Activated naive CD4-positive, alpha-beta T cell treated with anti-CD3 and anti-CD28 coated beads for 36 hours (primary cell): ENCODE data around the gene CREB5. TPM values are rescaled to one million over a fixed set of nuclear protein-coding genes. Genes with fewer than 3 reads are reported as not detected.
"Not testable (repeated sequence)": the region's sequence is repeated elsewhere in the genome, so short reads cannot be mapped to it uniquely, and the experiment has no call there.

Experiments
- CTCF ChIA-PET: fragments of 350-600 bp; sonication (Branson Sonifier 250); formaldehyde crosslinking; loops from one replicate; lab custom pipeline; 2021; ENCODE audit warnings: antibody characterized with exemption; lab: Charles Lee
- DNase-seq: peaks from one replicate; pipeline ENCODE4 v3.0.0-alpha.2; 2020
- H3K27ac Mint-ChIP-seq: one replicate; pipeline ENCODE4 v1.8.0; 2021; ENCODE audit warnings: mild to moderate bottlenecking, mixed read lengths
- H3K27me3 Mint-ChIP-seq: one replicate; pipeline ENCODE4 v1.8.0; 2021; ENCODE audit warnings: low read depth, mixed read lengths
- H3K36me3 Mint-ChIP-seq: one replicate; pipeline ENCODE4 v1.8.0; 2021; ENCODE audit warnings: low read depth, mixed read lengths
- H3K4me1 Mint-ChIP-seq: one replicate; pipeline ENCODE4 v1.8.0; 2021; ENCODE audit warnings: low read depth, mixed read lengths
- H3K4me3 Mint-ChIP-seq: one replicate; pipeline ENCODE4 v1.8.0; 2021; ENCODE audit warnings: mild to moderate bottlenecking, moderate library complexity, mixed read lengths
- H3K9me3 Mint-ChIP-seq: one replicate; pipeline ENCODE4 v1.8.0; 2021; ENCODE audit warnings: mixed read lengths
- intact Hi-C: fragments of 100-400 bp; cut with micrococcal nuclease; formaldehyde crosslinking; loops from one replicate; pipeline ENCODE4 v1.15.1; 2023
- total RNA-seq, 2 experiments: library from RNA; stranded (reverse); gene quantifications; one replicate each; pipeline ENCODE4 v1.2.3, GENCODE V29; 2021

Gene CREB5
- total RNA-seq, 2 experiments from 2014 or later, result 0.30 to 0.48 TPM

GRCh38 chr7:28549998-28550397 lies 137.7 kb downstream of the CREB5 start:
- DNase-seq, result no peak
- H3K9me3 Mint-ChIP-seq, result peaks cover 4% of the 10 kb centered on the region
- peaks cover 13% of the 10 kb centered on the region for H3K27me3 Mint-ChIP-seq
- CTCF ChIA-PET, result no interaction called here
- no peaks in the 10 kb centered on the region for H3K36me3 Mint-ChIP-seq
- H3K4me1 Mint-ChIP-seq, result no peaks in the 10 kb centered on the region
- no peak overlapping the region for H3K4me3 Mint-ChIP-seq
- intact Hi-C loops, result no loop called here
- no peak overlapping the region for H3K27ac Mint-ChIP-seq

DNA sequence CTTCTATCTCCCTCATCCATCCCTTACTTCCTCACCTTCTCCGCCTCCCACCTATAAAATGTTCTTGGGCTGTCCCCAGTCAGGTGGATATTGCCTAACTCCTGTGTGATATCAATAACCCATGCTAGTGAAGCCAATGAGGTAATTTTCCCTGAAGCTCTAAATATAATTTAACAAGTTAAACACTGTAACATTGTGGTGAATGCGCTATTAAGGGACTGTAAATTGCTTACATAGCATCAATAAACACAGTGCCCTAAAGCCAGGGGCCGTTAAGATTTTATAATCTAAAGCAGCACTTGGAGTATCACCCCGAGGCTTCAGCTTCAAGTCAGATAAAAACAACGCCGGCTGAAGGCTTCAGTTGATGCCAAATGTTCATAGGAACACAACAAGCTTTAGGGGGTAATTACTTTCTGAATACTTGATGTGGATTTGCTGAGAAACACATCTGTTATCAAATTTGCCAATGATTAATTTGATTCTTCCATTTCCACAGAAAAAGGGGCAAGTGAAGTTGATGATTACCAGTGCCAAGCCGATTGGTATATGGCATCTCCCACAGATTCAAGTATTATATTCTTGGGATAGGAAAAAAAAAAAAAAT lies 138.4 kb downstream of the CREB5 start:
- Mint-ChIP-seq H3K9me3 (peaks cover 4% of the 10 kb centered on the region), H3K27ac (no peak overlapping the region), H3K4me1 (no peaks in the 10 kb centered on the region), H3K27me3 (peaks cover 10% of the 10 kb centered on the region), H3K36me3 (no peaks in the 10 kb centered on the region), H3K4me3 (no peak overlapping the region)
- CTCF ChIA-PET, result no interaction called here
- intact Hi-C loops, result no loop called here
- DNase-seq, result no peak

DNA sequence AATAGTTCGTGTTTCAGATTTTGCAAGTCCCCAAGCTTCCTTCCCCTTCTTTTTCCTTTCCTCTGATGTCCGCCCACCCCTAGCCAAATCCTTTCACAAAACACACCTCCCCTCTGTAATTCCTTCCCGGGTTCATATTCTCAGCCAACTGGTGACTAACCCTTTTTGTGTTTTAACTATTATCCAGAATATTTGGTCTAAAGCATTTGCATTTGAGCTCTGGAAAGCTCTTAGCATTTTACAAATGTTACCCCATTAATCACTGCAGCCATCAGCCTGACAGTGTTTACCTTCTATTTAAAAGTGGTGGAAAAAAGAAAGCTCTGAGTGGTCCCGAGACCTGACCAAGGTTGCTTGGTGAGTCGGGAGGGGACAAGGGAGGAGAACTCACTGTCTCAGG lies 139.0 kb downstream of the CREB5 start:
- intact Hi-C loops, result no loop called here
- H3K4me1 Mint-ChIP-seq, result no peaks in the 10 kb centered on the region
- no peak overlapping the region for H3K27ac Mint-ChIP-seq
- no peak overlapping the region for H3K4me3 Mint-ChIP-seq
- no peaks in the 10 kb centered on the region for H3K36me3 Mint-ChIP-seq
- CTCF ChIA-PET, result no interaction called here
- H3K27me3 Mint-ChIP-seq, result peaks cover 7% of the 10 kb centered on the region
- no peak for DNase-seq
- peaks cover 4% of the 10 kb centered on the region for H3K9me3 Mint-ChIP-seq

DNA sequence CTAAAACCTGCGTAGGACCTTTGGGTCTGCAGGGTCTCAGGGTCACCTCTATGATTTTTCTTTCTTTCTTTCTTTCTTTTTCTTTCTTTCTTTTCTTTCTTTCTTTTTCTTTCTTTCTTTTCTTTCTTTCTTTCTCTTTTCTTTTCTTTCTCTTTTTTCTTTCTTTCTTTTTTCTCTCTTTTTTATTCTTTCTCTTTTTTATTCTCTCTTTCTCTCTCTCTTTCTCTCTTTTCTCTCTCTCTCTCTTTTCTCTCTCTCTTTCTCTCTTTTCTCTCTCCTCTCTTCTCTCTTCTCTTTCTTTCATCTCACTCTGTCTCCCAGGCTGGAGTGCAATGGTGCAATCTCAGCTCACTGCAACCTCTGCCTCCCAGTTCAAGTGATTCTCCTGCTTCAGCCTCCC lies 139.4 kb downstream of the CREB5 start:
- CTCF ChIA-PET, DNase-seq, H3K4me1 Mint-ChIP-seq, H3K4me3 Mint-ChIP-seq, H3K27me3 Mint-ChIP-seq, H3K36me3 Mint-ChIP-seq, intact Hi-C loops, H3K9me3 Mint-ChIP-seq, H3K27ac Mint-ChIP-seq: not testable (repeated sequence)

DNA sequence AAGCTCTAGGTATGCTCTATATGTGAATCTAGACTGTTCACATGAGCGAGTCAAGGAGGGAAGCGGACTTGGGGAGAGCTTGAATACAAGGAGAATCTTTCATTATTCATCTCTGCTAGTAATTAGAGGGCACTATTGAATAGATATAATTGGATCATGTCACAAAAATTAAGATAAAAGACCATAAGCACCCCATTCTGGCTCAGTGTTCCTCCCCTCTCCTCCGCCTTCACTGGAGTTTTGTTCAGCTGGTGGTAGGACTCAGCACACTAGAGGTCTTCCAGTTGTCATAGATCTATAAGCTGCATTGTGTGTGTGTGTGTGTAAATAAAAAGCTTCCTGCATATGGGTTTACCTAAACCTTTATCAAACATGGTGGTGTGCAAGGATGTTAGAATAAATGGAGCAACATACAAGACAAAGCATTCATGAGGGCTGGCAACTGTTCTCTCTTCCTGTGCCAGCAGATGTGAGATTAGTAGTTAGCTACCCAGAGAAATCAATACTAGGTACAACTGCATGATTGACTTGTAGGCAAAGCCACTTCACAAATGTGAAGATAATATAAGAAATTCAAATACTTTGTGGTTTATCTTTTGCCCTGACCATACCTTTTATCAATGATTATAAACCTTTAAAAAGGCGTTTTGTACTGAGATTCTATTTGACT lies 142.6 kb downstream of the CREB5 start:
- Mint-ChIP-seq H3K4me1 (no peaks in the 10 kb centered on the region), H3K4me3 (no peak overlapping the region), H3K27ac (no peak overlapping the region), H3K9me3 (no peaks in the 10 kb centered on the region), H3K27me3 (peaks cover 10% of the 10 kb centered on the region), H3K36me3 (no peaks in the 10 kb centered on the region)
- DNase-seq, result no peak
- CTCF ChIA-PET, result no interaction called here
- intact Hi-C loops, result no loop called here

DNA sequence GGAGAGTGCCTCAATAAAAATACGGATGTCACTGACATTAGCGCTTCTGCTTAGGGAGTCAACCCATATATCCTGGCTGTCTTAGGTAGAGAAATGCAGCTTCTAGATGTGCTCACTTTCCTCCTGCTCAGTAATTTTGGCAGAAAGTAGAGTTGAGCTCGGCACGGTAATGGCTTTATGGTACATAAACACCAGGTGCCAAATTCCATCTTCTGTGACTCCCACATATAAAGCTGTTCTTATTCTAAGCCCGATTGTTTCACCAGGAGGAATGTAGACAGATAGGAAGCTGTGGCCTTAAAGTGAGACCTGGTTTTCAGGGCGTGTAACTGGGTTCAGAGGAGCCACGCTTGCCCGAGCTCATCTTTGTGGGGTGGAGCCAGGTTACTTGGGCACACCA lies 143.7 kb downstream of the CREB5 start:
- H3K36me3 Mint-ChIP-seq, result no peaks in the 10 kb centered on the region
- no peaks in the 10 kb centered on the region for H3K4me1 Mint-ChIP-seq
- H3K4me3 Mint-ChIP-seq, result no peak overlapping the region
- intact Hi-C loops, result no loop called here
- CTCF ChIA-PET, result no interaction called here
- no peak overlapping the region for H3K27ac Mint-ChIP-seq
- H3K9me3 Mint-ChIP-seq, result no peaks in the 10 kb centered on the region
- DNase-seq, result no peak
- H3K27me3 Mint-ChIP-seq, result peaks cover 8% of the 10 kb centered on the region

DNA sequence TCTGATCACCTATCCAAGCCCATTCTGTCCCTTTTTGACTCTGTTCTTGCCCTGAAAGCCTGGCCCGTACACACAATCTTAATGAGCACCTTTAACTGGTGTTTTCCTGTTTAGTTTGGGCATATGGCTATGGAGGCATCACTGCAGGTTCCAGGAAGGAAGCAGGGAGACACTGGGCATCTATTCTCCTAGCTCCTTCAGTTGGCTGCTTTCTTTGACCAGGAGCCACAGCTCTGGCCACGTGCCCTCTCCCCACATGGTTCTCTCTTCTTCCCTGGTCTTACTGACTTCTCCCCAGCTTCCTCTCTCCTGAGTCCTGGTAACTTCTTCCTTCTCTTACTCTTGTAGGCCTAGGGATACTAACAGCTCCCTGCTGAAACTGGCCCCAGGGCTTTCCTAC lies 144.4 kb downstream of the CREB5 start:
- H3K9me3 Mint-ChIP-seq, result no peaks in the 10 kb centered on the region
- H3K4me3 Mint-ChIP-seq, result no peak overlapping the region
- no peaks in the 10 kb centered on the region for H3K4me1 Mint-ChIP-seq
- CTCF ChIA-PET, result interaction anchor here (0.6 kb wide), 1 partner anchor 370 kb away, joined by 3 read pairs; no protein-coding TSS in a partner anchor
- no peak for DNase-seq
- peaks cover 5% of the 10 kb centered on the region for H3K27me3 Mint-ChIP-seq
- H3K27ac Mint-ChIP-seq, result no peak overlapping the region
- intact Hi-C loops, result no loop called here
- H3K36me3 Mint-ChIP-seq, result no peaks in the 10 kb centered on the region

DNA sequence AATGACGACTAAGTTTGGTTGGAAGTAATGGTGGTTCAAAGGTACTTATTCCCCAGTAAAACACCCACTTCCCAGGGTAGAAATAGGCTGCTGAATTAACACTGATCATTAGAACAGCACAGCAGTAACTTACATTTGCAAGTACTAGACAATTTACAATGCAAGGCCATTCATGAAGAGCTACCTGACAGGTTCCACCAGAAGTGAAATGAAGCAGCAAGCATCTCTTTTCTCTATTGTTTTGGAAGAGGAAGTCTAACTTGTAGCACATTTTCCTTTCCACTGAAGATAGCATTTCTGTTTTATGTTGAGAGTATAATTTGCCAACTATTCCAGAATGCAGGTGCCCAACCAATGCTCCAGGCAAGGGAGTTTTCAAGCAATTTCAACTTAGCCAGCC lies 145.9 kb downstream of the CREB5 start:
- no peak for DNase-seq
- no peaks in the 10 kb centered on the region for H3K36me3 Mint-ChIP-seq
- no peaks in the 10 kb centered on the region for H3K4me1 Mint-ChIP-seq
- H3K27ac Mint-ChIP-seq, result no peak overlapping the region
- H3K4me3 Mint-ChIP-seq, result no peak overlapping the region
- CTCF ChIA-PET, result no interaction called here
- peaks cover 5% of the 10 kb centered on the region for H3K27me3 Mint-ChIP-seq
- intact Hi-C loops, result no loop called here
- no peaks in the 10 kb centered on the region for H3K9me3 Mint-ChIP-seq

DNA sequence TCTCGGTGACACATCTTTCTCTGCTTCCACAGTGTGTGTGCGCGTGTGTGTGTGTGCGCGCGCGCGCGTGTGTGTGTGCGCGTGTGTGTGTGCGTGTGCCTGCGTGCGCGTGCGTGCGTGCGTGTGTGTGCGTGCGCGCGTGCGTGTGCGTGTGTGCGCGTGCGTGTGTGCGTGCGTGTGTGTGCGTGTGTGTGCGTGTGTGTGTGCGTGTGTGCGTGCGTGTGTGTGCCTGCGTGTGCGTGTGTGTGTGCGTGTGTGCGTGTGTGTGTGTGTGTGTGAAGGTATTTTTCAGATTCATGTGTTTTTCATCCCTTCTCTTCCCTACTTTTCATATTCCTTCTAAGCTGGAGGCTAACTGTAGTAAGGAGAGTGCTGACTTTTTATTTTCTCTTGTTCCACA lies 148.4 kb downstream of the CREB5 start:
- Mint-ChIP-seq H3K36me3 (no peaks in the 10 kb centered on the region), H3K27ac (no peak overlapping the region), H3K27me3 (peaks cover 9% of the 10 kb centered on the region), H3K9me3 (no peaks in the 10 kb centered on the region), H3K4me1 (no peaks in the 10 kb centered on the region), H3K4me3 (no peak overlapping the region)
- intact Hi-C loops, result no loop called here
- no peak for DNase-seq
- CTCF ChIA-PET, result no interaction called here

DNA sequence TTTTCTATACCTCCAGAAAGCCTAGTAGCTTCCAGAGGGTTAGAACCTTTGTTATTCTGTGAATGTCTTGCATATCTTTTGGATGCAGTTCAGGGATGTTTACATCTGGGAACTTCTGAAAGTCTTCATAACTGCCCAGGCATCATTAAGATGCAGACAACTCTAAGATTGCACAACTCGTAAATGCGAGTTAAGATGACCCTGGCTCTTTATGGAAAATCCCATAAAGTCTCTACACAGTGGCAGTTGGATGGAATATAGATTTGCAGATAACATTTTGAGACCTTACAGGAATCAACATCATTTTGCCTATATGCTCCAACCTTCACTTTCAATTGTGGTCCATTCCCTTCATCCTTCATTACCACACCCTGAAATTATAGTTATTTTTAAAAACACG lies 151.7 kb downstream of the CREB5 start:
- H3K27ac Mint-ChIP-seq, result no peak overlapping the region
- intact Hi-C loops, result no loop called here
- H3K36me3 Mint-ChIP-seq, result no peaks in the 10 kb centered on the region
- no peak for DNase-seq
- CTCF ChIA-PET, result no interaction called here
- no peaks in the 10 kb centered on the region for H3K9me3 Mint-ChIP-seq
- H3K4me1 Mint-ChIP-seq, result no peaks in the 10 kb centered on the region
- H3K27me3 Mint-ChIP-seq, result peaks cover 8% of the 10 kb centered on the region
- no peak overlapping the region for H3K4me3 Mint-ChIP-seq

- CTCF ChIA-PET, result interaction anchor here (1.4 kb wide), 1 partner anchor 10 kb away, joined by 4 read pairs; no protein-coding TSS in a partner anchor
- intact Hi-C loops, result no loop called here
- no peak overlapping the region for H3K4me3 Mint-ChIP-seq
- peaks cover 8% of the 10 kb centered on the region for H3K27me3 Mint-ChIP-seq
- H3K36me3 Mint-ChIP-seq, result no peaks in the 10 kb centered on the region
- no peaks in the 10 kb centered on the region for H3K9me3 Mint-ChIP-seq
- no peaks in the 10 kb centered on the region for H3K4me1 Mint-ChIP-seq
- no peak for DNase-seq
- H3K27ac Mint-ChIP-seq, result no peak overlapping the region
These were observed 152.5 kb downstream of the CREB5 start for GRCh38 chr7:28564755-28565374.

DNA sequence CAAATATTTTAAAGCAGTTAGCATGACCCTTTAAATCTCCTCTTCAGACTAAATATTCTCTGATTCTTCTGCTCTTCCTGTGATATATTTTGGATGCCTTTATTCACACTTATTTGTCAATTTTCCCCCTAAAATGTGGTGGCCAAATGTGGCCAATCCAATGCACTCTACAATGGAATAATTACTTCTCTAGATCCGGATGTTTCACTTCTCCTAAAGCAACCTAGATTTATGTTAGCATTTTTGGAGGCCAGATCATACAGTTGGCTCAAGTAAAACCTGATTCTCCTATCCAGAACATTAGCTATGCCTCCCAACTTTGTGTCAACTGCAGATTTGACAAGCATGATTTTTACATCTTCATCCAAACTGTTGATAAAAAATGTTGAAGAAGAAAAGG lies 153.7 kb downstream of the CREB5 start:
- H3K27me3 Mint-ChIP-seq, result peaks cover 10% of the 10 kb centered on the region
- intact Hi-C loops, result no loop called here
- H3K27ac Mint-ChIP-seq, result no peak overlapping the region
- H3K36me3 Mint-ChIP-seq, result no peaks in the 10 kb centered on the region
- no peaks in the 10 kb centered on the region for H3K9me3 Mint-ChIP-seq
- no peak overlapping the region for H3K4me3 Mint-ChIP-seq
- no peak for DNase-seq
- CTCF ChIA-PET, result no interaction called here
- no peaks in the 10 kb centered on the region for H3K4me1 Mint-ChIP-seq
